Activated naive CD8-positive, alpha-beta T cell treated with anti-CD3 and anti-CD28 coated beads, Interleukin-2, amount 10 ng/mL, durations not matched to agents 7 days and 5 days (primary cell): Measurements from ENCODE around the gene MCM7. TPM values are rescaled to one million over a fixed set of nuclear protein-coding genes. Genes with fewer than 3 reads are reported as not detected.
A peak's percentile ranks its signal among the peaks of the same experiment; 100 is the strongest.
"Not testable (repeated sequence)": the region's sequence is repeated elsewhere in the genome, so short reads cannot be mapped to it uniquely, and the experiment has no call there.

Experiments
- ATAC-seq: fragments of 150-1000 bp; cut with Tn5 transposase; one replicate; pipeline ENCODE4 v1.10.0; 2021; ENCODE audit warnings: low read depth, moderate library complexity
- POLR2A ChIA-PET: fragments of 350-600 bp; sonication (Branson Sonifier 250); formaldehyde crosslinking; loops from one replicate; lab custom pipeline; 2021; ENCODE audit warnings: antibody characterized with exemption; lab: Charles Lee
- DNase-seq: peaks from one replicate; pipeline ENCODE4 v3.0.0; 2021
- H3K27ac Mint-ChIP-seq: one replicate; pipeline ENCODE4 v1.8.0; 2022; ENCODE audit warnings: mild to moderate bottlenecking, mixed read lengths
- H3K27me3 Mint-ChIP-seq: one replicate; pipeline ENCODE4 v1.8.0; 2022; ENCODE audit warnings: mild to moderate bottlenecking, moderate library complexity, mixed read lengths
- H3K36me3 Mint-ChIP-seq: one replicate; pipeline ENCODE4 v1.8.0; 2021; ENCODE audit warnings: mild to moderate bottlenecking, mixed read lengths
- H3K4me1 Mint-ChIP-seq: one replicate; pipeline ENCODE4 v1.8.0; 2021; ENCODE audit warnings: mixed read lengths
- H3K4me3 Mint-ChIP-seq: one replicate; pipeline ENCODE4 v1.8.0; 2022; ENCODE audit warnings: mild to moderate bottlenecking, moderate library complexity, mixed read lengths
- H3K9me3 Mint-ChIP-seq: one replicate; pipeline ENCODE4 v1.8.0; 2021; ENCODE audit warnings: mixed read lengths
- total RNA-seq, 2 experiments: library from RNA; stranded (reverse); gene quantifications; one replicate each; pipeline ENCODE4 v1.2.3, GENCODE V29; 2021

MCM7 gene
- total RNA-seq: 100 to 1,000 TPM; 278 to 307 TPM

DNA sequence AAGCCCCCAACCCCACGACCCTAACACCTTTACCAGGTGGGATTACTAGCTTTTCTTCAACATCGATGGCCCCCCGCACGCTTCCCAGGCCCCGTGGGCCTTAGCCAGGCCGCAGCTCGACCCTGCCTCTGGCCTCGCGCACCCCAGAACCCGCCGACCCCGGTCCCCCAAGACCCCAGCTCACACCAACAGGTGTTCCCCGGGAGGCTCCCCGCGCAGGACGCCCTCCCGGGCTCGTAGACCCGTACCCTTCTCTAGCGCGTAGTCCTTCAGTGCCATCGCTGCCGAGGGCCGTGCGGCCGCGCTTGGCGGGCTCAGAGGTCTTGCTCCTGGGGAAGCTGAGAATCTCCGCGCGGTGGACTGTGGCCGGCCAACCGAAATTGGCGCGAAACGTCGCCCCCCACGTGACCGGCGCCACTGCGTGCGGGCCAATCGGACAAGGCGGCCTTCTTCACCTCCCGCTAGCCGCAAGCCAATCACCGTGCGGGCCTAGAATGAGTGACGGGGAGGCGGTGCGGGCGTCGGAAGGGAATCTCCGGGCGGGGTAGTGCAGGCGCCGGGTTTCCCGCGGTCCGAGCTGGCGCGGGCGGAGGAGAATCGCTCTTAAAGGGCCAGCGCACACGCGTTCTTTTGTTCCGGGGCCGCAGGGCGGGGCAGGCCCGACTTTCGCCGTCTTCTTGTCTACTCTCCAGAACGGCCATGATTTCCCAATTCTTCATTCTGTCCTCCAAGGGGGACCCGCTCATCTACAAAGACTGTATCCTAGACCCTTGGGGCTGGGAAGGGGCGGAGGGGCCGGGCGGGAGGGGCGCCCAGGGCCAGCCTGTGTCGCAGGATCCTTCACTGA, at the start of gene MCM7, which contains the start of gene AP4M1:
Gene MCM7 (minus strand): TSS at position 382 of the 847 bp plus-strand sequence. CDS start 103 bp downstream, at position 279.
Gene AP4M1 (plus strand): TSS at position 628 of the 847 bp plus-strand sequence. CDS start 72 bp downstream, at position 700.
- POLR2A ChIA-PET: interaction anchor here (0.6 to 5.1 kb wide), 29 partner anchors 9 to 692 kb away, joined by 3 to 89 read pairs (median 5); partner anchors contain the start of genes BUD31, CNPY4, COPS6 and LAMTOR4
- H3K9me3 Mint-ChIP-seq: no peaks in the 10 kb centered on the region
- peaks cover 33% of the 10 kb centered on the region for H3K36me3 Mint-ChIP-seq
- H3K4me3 Mint-ChIP-seq: peak within 1 kb of the TSS; percentile 93
- peak; percentile 96 for DNase-seq
- H3K27me3 Mint-ChIP-seq: no peaks in the 10 kb centered on the region
- peaks cover 31% of the 10 kb centered on the region for H3K4me1 Mint-ChIP-seq
- H3K27ac Mint-ChIP-seq: peak within 1 kb of the TSS; percentile 89
- ATAC-seq: peak; percentile 87

DNA sequence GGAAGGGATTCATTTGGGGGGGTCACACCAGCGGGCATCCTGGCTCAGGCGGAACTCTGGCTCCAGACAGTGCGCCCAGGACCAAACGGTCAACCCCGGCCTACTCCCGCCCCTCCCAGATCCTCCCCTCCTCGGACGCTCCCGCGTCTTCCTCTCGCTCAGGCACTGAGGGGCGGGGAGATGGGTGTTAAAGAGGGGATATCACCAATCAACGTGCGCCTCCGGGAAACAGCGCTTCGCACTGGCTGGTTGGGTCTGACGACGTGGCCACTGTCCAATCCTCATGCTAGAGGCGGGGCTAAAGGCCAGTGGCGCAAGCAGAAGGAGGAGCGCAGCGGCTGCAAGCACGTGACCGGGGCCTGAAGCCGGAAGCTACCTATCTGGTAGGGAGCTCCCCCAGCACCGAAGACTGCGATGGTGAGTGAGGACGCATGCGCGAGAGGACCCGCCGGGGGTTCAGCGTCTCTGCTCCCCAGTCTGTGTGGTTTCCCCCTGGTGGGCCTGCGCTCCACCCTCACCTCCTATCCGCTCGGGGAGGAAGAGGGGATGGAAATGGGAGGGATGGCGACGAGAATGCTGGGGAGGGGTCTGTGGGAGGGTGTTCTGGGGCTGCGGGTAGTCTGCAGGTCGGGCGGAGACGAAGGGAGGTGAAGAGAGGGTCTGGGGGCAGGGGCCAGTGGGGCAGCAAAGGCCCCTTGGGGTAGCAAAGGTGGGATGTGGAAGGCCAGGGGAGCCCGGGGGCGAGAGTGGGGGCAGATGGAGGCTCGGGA, 47.5 kb upstream of the MCM7 start, which contains the start of gene LAMTOR4:
Gene LAMTOR4 (plus strand): TSS at position 360 of the 770 bp plus-strand sequence. CDS start 55 bp downstream, at position 415.
- ATAC-seq (peak; percentile 97), DNase-seq (peak; percentile 93)
- peak within 1 kb of the TSS; percentile 99 for H3K27ac Mint-ChIP-seq
- POLR2A ChIA-PET: interaction anchor here (0.6 to 3.2 kb wide), 23 partner anchors 9 to 649 kb away, joined by 3 to 48 read pairs (median 4); partner anchors contain the start of genes AP4M1, GAL3ST4, GPC2 and MBLAC1
- H3K27me3 Mint-ChIP-seq: no peaks in the 10 kb centered on the region
- no peaks in the 10 kb centered on the region for H3K9me3 Mint-ChIP-seq
- H3K4me3 Mint-ChIP-seq: peak within 1 kb of the TSS; percentile 100
- H3K4me1 Mint-ChIP-seq: peaks cover 31% of the 10 kb centered on the region
- peaks cover 21% of the 10 kb centered on the region for H3K36me3 Mint-ChIP-seq

DNA sequence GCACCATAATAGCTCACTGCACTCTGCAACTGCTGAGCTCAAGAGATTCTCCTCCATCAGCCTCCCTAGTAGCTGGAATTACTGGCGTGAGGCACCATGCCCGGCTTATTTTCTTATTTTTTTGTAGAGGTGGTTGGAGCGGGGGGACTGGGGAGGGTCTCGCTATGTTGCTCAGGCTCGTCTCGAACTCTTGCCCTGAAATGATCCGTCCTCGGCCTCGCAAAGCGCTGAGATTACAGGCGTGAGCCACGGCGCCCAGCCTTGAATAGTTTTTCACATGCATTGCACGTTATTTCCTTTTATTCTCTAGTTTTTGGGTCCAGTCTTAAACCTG, 47.0 kb upstream of the MCM7 start:
- H3K36me3 Mint-ChIP-seq: peaks cover 17% of the 10 kb centered on the region
- H3K4me3 Mint-ChIP-seq: peak overlapping the region; percentile 100
- H3K9me3 Mint-ChIP-seq: no peaks in the 10 kb centered on the region
- no peaks in the 10 kb centered on the region for H3K27me3 Mint-ChIP-seq
- ATAC-seq (no peak), DNase-seq (no peak)
- H3K4me1 Mint-ChIP-seq: peaks cover 27% of the 10 kb centered on the region
- POLR2A ChIA-PET: interaction anchor here (0.6 to 3.2 kb wide), 25 partner anchors 9 to 649 kb away, joined by 3 to 48 read pairs (median 4); partner anchors contain the start of genes AP4M1, GAL3ST4, GPC2 and MBLAC1
- peak overlapping the region; percentile 99 for H3K27ac Mint-ChIP-seq

DNA sequence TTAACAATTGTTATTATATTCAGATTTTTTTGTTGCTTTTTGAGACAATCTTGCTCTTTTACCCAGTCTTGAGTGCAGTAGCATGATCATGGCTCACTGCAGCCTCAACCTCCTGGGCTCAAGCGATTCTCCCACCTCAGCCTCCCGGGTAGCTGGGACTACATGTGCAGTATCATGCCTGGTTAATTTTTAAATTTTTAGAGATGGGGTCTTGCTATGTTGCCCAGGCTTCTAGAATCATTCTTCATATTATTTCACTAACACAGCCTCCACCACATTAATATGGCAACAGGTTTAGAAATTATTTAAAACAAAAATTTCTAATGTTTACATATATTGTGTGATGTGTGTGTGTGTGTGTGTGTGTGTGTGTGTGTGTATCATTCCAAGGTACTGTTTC, 46.1 kb upstream of the MCM7 start:
- no peaks in the 10 kb centered on the region for H3K9me3 Mint-ChIP-seq
- no peak for ATAC-seq
- H3K36me3 Mint-ChIP-seq: peaks cover 12% of the 10 kb centered on the region
- DNase-seq: no peak
- no peaks in the 10 kb centered on the region for H3K27me3 Mint-ChIP-seq
- H3K4me3 Mint-ChIP-seq: no peak overlapping the region
- POLR2A ChIA-PET: interaction anchor here (0.6 to 2.4 kb wide), 7 partner anchors 9 to 589 kb away, joined by 3 to 11 read pairs (median 4); partner anchors contain the start of genes GAL3ST4, GPC2, MEPCE and STAG3
- no peak overlapping the region for H3K27ac Mint-ChIP-seq
- peaks cover 23% of the 10 kb centered on the region for H3K4me1 Mint-ChIP-seq

DNA sequence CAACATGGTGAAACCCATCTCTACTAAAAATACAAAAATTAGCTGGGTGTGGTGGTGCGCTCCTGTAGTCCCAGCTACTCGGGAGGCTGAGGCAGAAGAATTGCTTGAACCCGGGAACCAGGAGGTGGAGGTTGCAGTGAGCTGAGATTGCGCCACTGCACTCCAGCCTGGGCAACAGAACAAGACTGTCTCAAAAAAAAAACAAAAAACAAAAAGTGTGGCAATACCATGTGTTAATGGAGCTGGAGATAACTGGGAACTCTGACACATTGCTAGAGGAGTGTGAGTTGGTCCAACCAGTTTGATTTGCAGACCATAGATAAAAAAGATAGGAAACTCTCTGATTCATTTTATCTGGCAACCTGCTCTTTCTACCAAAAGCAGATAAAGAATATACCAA, 45.2 kb upstream of the MCM7 start:
- not testable (repeated sequence) for DNase-seq, H3K36me3 Mint-ChIP-seq, ATAC-seq, H3K27me3 Mint-ChIP-seq, H3K27ac Mint-ChIP-seq, H3K9me3 Mint-ChIP-seq, H3K4me3 Mint-ChIP-seq
- POLR2A ChIA-PET: interaction anchor here (0.5 to 1.6 kb wide), 4 partner anchors 18 to 322 kb away, joined by 3 to 4 read pairs (median 4); partner anchors contain the start of genes GAL3ST4 and MEPCE
- H3K4me1 Mint-ChIP-seq: peaks cover 20% of the 10 kb centered on the region

DNA sequence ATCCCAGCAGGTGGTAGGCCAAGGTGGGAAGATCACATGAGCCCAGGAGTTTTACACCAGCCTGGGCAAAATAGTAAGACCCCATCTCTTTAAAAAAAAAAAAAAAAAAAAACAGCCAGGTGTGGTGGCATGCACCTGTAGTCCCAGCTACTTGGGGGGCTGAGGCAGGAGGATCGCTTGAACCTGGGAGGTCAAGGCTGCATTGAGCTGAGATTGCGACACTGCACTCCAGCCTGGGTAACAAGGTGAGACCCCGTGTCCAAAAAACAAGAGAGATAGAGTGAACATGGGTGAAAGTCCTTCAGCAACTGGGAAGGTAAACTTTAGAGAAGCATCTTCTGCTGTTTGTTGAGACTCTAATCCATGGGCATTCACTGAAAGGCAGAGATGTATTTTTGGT, 41.3 kb upstream of the MCM7 start:
- Mint-ChIP-seq H3K9me3 (no peaks in the 10 kb centered on the region), H3K36me3 (no peaks in the 10 kb centered on the region), H3K4me1 (peaks cover 14% of the 10 kb centered on the region), H3K27me3 (no peaks in the 10 kb centered on the region), H3K4me3 (no peak overlapping the region), H3K27ac (no peak overlapping the region)
- no peak for DNase-seq
- POLR2A ChIA-PET: interaction anchor here (0.5 to 1.3 kb wide), 2 partner anchors 11 to 35 kb away, joined by 3 read pairs; partner anchors contain the start of genes GPC2 and STAG3
- no peak for ATAC-seq

DNA sequence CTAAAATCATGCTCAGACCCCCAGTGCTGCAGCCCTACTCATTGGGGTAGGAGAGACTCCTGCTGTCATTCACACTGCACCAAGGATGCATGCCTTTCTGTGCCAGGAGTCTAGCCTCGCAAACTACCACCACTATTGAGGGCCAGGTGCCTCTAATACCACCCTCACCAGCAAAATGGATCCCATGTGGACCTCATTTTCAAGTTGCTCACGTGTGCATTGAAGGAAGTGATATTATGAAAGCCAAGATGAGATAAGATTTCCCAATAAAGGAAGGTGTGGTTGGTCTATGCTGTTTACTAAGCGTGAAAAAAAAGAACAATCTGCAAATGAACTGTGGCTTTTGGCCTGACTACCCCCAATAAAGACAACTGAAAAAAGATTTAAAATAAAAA, 40.4 kb upstream of the MCM7 start:
- H3K36me3 Mint-ChIP-seq: no peaks in the 10 kb centered on the region
- H3K4me3 Mint-ChIP-seq: no peak overlapping the region
- H3K27ac Mint-ChIP-seq: no peak overlapping the region
- H3K9me3 Mint-ChIP-seq: no peaks in the 10 kb centered on the region
- no peak for ATAC-seq
- peaks cover 14% of the 10 kb centered on the region for H3K4me1 Mint-ChIP-seq
- no peak for DNase-seq
- H3K27me3 Mint-ChIP-seq: no peaks in the 10 kb centered on the region
- POLR2A ChIA-PET: interaction anchor here (0.6 to 1.3 kb wide), 2 partner anchors 10 to 36 kb away, joined by 3 read pairs; partner anchors contain the start of genes GPC2 and STAG3

DNA sequence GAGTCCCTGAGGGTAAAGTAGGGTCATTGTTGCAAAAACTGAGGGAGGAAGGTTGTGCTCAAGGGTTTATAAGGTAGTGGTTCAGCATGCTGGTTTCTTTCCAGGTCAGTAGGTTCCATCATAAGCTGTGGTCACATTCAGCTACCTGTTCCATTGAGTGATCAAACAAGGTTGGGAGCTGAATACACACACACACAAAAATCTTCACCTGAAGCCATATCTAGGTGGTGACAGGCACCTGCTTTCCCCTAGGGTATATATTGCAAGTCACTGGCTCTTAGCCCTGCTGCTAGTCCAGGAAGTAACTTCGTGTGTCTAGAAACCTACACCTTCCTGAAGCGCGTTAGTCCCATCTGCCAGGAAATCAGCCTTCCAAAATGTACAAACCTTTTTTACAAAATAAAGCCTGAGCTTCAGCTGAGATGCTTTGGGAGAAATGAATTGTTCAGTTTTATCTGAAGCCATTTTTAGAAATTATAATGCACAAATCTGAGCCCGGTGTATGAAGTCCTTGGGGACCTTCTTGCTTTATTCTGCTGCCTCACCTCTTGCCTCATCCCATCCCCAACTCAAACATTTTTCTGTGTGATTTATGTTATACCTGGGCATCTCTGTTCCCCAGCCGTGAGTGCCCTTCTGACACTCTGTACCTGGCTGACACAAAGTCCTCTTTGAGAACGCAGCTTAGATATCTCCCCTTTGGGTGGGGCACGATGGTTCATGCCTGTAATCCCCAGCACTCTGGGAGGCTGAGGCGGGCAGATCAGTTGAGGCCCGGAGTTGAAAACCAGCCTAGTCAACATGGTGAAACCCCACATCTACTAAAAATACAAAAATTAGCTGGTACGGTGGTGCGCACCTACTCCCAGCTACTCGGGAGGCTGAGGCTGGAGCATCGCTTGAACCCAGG, 36.9 kb upstream of the MCM7 start:
- H3K4me3 Mint-ChIP-seq: peak overlapping the region; percentile 66
- H3K27ac Mint-ChIP-seq: peak overlapping the region; percentile 83
- H3K36me3 Mint-ChIP-seq: no peaks in the 10 kb centered on the region
- POLR2A ChIA-PET: interaction anchor here (0.6 to 4.0 kb wide), 11 partner anchors 9 to 700 kb away, joined by 3 to 24 read pairs (median 4); partner anchors contain the start of genes AP4M1, CPSF4, GAL3ST4 and LAMTOR4
- H3K4me1 Mint-ChIP-seq: peaks cover 14% of the 10 kb centered on the region
- H3K9me3 Mint-ChIP-seq: no peaks in the 10 kb centered on the region
- ATAC-seq: peak; percentile 72
- no peaks in the 10 kb centered on the region for H3K27me3 Mint-ChIP-seq
- no peak for DNase-seq

DNA sequence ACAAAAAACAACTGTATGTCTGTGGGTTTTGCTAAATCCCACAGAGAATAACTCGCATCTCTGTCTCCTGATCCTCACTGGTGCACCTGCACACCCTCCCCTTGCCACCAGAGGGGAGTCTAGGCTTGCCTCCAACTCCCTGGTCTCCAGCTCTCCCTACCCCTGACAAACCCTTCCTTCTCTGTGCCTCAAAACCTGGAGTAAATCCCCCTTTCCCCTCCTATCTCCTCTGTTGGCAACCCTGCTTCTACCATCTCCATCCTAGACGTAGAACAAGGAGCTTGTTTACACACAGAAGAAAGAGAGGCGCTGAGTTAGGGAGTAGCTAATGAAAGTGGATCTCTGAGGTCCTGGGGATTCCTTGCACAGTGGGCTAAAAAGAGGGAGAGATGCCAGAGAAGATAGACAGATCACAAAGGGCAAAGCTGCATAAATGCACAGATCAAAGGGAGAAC, 31.5 kb upstream of the MCM7 start:
- ATAC-seq: peak; percentile 74
- POLR2A ChIA-PET: interaction anchor here (0.7 to 2.2 kb wide), 9 partner anchors 16 to 212 kb away, joined by 3 to 14 read pairs (median 5); partner anchors contain the start of genes AP4M1, LAMTOR4, MCM7 and PVRIG

DNA sequence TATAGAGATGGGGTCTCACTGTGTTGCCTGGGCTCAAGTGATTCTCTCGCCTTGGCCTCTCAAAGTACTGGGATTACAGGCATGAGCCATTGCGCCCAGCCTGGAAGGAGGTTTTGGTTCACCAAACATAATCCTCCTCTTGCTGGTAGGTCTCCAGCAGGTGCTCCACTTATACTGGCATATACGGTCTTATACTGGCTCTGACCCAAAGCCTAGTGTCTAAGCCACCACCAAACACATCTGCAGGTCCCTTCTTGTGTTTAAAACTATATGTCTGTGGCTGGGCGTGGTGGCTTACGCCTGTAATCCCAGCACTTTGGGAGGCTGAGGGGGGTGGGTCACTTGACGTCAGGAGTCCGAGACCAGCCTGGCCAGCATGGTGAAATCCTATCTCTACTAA, 30.9 kb upstream of the MCM7 start:
- Mint-ChIP-seq H3K27me3 (no peaks in the 10 kb centered on the region), H3K4me1 (peaks cover 16% of the 10 kb centered on the region), H3K27ac (no peak overlapping the region), H3K4me3 (no peak overlapping the region), H3K36me3 (no peaks in the 10 kb centered on the region), H3K9me3 (no peaks in the 10 kb centered on the region)
- POLR2A ChIA-PET: interaction anchor here (0.7 to 1.3 kb wide), 5 partner anchors 16 to 213 kb away, joined by 3 to 7 read pairs (median 4); partner anchors contain the start of genes AP4M1, LAMTOR4 and MCM7
- ATAC-seq (no peak), DNase-seq (no peak)

More for the DNA sequence above, 31.5 kb upstream of the MCM7 start:
- H3K27me3 Mint-ChIP-seq: no peaks in the 10 kb centered on the region
- no peak overlapping the region for H3K27ac Mint-ChIP-seq
- H3K4me1 Mint-ChIP-seq: peaks cover 18% of the 10 kb centered on the region
- H3K4me3 Mint-ChIP-seq: no peak overlapping the region
- H3K9me3 Mint-ChIP-seq: no peaks in the 10 kb centered on the region
- H3K36me3 Mint-ChIP-seq: no peaks in the 10 kb centered on the region
- DNase-seq: peak; percentile 68

DNA sequence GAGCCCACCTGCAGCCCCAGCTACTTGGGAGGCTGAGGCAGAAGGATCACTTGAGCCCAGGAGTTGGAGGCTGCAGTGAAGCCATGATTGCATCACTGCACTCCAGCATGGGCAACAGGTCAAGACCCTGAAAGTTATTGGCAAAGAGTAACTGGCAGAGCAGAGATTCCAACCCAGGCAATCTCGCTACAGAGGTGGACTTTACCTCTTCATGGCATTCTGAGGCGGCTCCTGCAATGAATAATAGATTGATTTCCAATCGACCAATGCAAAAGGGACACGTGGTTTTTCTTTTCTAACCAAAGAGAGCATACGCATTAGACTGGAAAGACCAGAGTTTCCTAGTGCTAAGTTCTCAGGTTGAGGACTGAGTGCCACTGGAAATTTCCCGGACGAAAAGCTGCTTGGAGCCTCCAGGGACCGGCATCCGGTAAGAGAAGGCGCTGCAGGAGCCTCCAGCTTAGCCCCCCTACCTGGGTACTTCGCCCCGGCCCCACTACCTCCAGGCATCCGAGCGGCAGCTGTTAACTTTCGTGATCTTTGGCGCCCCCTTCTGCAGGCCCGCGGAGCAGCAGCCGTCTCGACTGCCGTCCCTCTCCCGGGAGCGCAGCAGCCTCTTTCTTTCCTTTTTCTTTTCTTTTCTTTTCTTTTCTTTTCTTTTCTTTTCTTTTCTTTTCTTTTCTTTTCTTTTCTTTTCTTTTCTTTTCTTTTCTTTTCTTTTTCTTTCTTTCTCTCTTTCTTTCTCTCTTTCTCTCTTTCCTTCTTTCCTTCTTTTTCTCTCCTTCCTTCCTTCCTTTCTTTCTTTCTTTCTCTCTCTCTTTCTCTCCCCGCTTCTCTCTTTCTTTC, 29.6 kb upstream of the MCM7 start:
- H3K36me3 Mint-ChIP-seq: no peaks in the 10 kb centered on the region
- H3K4me1 Mint-ChIP-seq: peaks cover 18% of the 10 kb centered on the region
- peak overlapping the region; percentile 48 for H3K4me3 Mint-ChIP-seq
- ATAC-seq (no peak), DNase-seq (peak; percentile 87)
- H3K9me3 Mint-ChIP-seq: no peaks in the 10 kb centered on the region
- H3K27ac Mint-ChIP-seq: no peak overlapping the region
- H3K27me3 Mint-ChIP-seq: no peaks in the 10 kb centered on the region
- POLR2A ChIA-PET: interaction anchor here (0.6 to 1.1 kb wide), 4 partner anchors 11 to 51 kb away, joined by 3 read pairs; partner anchors contain the start of genes AP4M1, CNPY4 and MCM7
